ENCODE measurements around the gene KIAA0319L. TPM values are rescaled to one million over a fixed set of nuclear protein-coding genes. Genes with fewer than 3 reads are reported as not detected.

KIAA0319L gene
- total RNA-seq, 1 donor from 2014 or later = 79.6 TPM

GRCh38 chr1:35453031-35453430, 104.2 kb downstream of the KIAA0319L start:
- Histone ChIP-seq H3K4me1 (peaks cover 49% of the 10 kb centered on the region), H3K9me3 (no peaks in the 10 kb centered on the region), H3K27me3 (ENCODE audit: low read depth) (no peaks in the 10 kb centered on the region), H3K36me3 (peaks cover 76% of the 10 kb centered on the region), H3K27ac (peak overlapping the region; percentile 57), H3K4me3 (no peak overlapping the region)
- no peak for TF ChIP-seq CTCF (IDR thresholded peaks at IDR 0.05)
- ATAC-seq (no peak), DNase-seq (no peak)
- intact Hi-C loops (cut with DNase I) = loop anchor here (10.0 kb wide), 1 partner anchor 102 kb away; the partner anchor contains the start of genes KIAA0319L and NCDN

- intact Hi-C loops (cut with DNase I) = loop anchor here (10.0 kb wide), 1 partner anchor 103 kb away; the partner anchor contains the start of genes KIAA0319L and NCDN
- H3K27ac ChIP-seq = peak overlapping the region; percentile 57
These were observed 105.0 kb downstream of the KIAA0319L start for GRCh38 chr1:35452106-35452774.

GRCh38 chr1:35451125-35451528, 106.1 kb downstream of the KIAA0319L start:
- peak; percentile 88 for TF ChIP-seq CTCF (IDR thresholded peaks at IDR 0.05)
- H3K27me3 ChIP-seq (ENCODE audit: low read depth) = no peaks in the 10 kb centered on the region
- peaks cover 80% of the 10 kb centered on the region for H3K36me3 ChIP-seq
- H3K4me3 ChIP-seq = no peak overlapping the region
- peak overlapping the region; percentile 57 for H3K27ac ChIP-seq
- intact Hi-C loops (cut with DNase I) = loop anchor here (10.0 kb wide), 1 partner anchor 104 kb away; the partner anchor contains the start of genes KIAA0319L and NCDN
- ATAC-seq = peak; percentile 88
- peak; percentile 86 for DNase-seq
- peaks cover 62% of the 10 kb centered on the region for H3K4me1 ChIP-seq
- no peaks in the 10 kb centered on the region for H3K9me3 ChIP-seq

More at GRCh38 chr1:35452106-35452774, 105.0 kb downstream of the KIAA0319L start:
- TF ChIP-seq CTCF (IDR thresholded peaks at IDR 0.05) = peak; percentile 17
- peak; percentile 54 to 73 for ATAC-seq
- peaks cover 76% of the 10 kb centered on the region for H3K36me3 ChIP-seq
- H3K27me3 ChIP-seq (ENCODE audit: low read depth) = no peaks in the 10 kb centered on the region
- peaks cover 57% of the 10 kb centered on the region for H3K4me1 ChIP-seq
- DNase-seq = peak; percentile 75
- no peaks in the 10 kb centered on the region for H3K9me3 ChIP-seq
- H3K4me3 ChIP-seq = no peak overlapping the region

GRCh38 chr1:35449334-35450008, 107.7 kb downstream of the KIAA0319L start:
- Histone ChIP-seq H3K27me3 (ENCODE audit: low read depth) (no peaks in the 10 kb centered on the region), H3K4me1 (peaks cover 55% of the 10 kb centered on the region), H3K4me3 (no peak overlapping the region), H3K9me3 (no peaks in the 10 kb centered on the region), H3K27ac (no peak overlapping the region), H3K36me3 (peaks cover 85% of the 10 kb centered on the region)
- no peak for TF ChIP-seq CTCF (IDR thresholded peaks at IDR 0.05)
- DNase-seq = no peak
- no peak for ATAC-seq
- intact Hi-C loops (cut with DNase I) = loop anchor here (10.0 kb wide), 1 partner anchor 105 kb away; the partner anchor contains the start of genes KIAA0319L and NCDN

- DNase-seq (no peak), ATAC-seq (peak; percentile 85 to 86)
- Histone ChIP-seq H3K36me3 (peaks cover 86% of the 10 kb centered on the region), H3K27ac (peak overlapping the region; percentile 48), H3K4me3 (no peak overlapping the region), H3K4me1 (peaks cover 51% of the 10 kb centered on the region), H3K27me3 (ENCODE audit: low read depth) (no peaks in the 10 kb centered on the region), H3K9me3 (no peaks in the 10 kb centered on the region)
- intact Hi-C loops (cut with DNase I) = no loop called here
- no peak for TF ChIP-seq CTCF (IDR thresholded peaks at IDR 0.05)
These were observed 108.8 kb downstream of the KIAA0319L start for GRCh38 chr1:35448344-35448801.
